T1000 (cell line): ENCODE results near the gene GNA12.

ENCODE experiments used
- DNase-seq: peaks from one replicate; lab custom pipeline; 2025; ENCODE audit warnings: mixed read lengths; lab: John Stamatoyannopoulos, UW

GNA12 gene, protein sequence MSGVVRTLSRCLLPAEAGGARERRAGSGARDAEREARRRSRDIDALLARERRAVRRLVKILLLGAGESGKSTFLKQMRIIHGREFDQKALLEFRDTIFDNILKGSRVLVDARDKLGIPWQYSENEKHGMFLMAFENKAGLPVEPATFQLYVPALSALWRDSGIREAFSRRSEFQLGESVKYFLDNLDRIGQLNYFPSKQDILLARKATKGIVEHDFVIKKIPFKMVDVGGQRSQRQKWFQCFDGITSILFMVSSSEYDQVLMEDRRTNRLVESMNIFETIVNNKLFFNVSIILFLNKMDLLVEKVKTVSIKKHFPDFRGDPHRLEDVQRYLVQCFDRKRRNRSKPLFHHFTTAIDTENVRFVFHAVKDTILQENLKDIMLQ

GRCh38 chr7:2844153-2845033 is at the start of gene GNA12:
Gene GNA12 (minus strand): TSS chr7:2844308. CDS start chr7:2844161, 147 bp downstream.
- DNase-seq, result peak; percentile 98

DNA sequence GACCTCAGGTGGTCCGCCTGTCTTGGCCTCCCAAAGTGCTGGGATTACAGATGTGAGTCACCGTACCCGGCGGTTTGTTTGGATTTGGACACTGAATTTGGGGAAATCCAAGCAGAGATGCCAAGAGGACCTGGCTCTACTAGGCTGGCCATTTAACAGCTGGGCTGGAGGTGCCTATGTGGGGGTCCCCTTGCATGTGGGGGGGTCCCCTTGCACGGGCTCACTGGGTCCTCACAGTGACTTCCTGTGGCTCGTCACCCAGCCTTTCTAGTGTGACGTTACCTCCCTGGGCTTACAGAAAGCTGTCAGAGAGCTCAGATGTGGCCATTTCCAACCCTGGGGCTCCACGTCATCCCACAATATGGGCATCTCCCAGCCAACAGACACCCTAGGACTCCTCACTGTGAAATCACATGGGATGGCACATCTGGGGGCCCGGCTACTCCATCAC is 49.3 kb upstream of the GNA12 start:
- DNase-seq, result no peak

DNA sequence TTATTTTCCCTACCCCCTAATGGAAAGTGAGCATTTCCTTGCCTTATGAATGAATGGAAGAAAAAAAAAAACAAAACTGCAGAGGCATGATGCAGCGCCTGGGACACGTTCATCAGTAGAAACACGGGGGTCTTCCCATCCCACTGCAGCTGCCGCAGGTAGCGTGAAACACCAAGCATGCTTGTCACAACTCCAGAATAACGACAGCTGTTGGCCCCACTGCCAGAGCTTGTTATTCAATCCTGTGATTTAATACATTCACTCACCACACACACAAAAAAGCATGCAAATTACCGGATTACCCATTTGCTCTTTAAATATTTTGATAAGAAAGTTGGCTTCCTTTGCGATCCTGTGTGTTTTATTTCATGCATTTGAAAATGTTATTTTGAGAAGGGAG is 48.4 kb upstream of the GNA12 start:
- no peak for DNase-seq

GRCh38 chr7:2887816-2888215 is 43.7 kb upstream of the GNA12 start:
- no peak for DNase-seq

GRCh38 chr7:2886900-2887299 is 42.8 kb upstream of the GNA12 start:
- DNase-seq, result peak; percentile 23

- DNase-seq, result no peak
Observed at GRCh38 chr7:2886391-2886790, 42.3 kb upstream of the GNA12 start.

GRCh38 chr7:2884161-2884560 is 40.1 kb upstream of the GNA12 start:
- DNase-seq, result no peak

- DNase-seq, result no peak
Observed at GRCh38 chr7:2883101-2883500, 39.0 kb upstream of the GNA12 start.

DNA sequence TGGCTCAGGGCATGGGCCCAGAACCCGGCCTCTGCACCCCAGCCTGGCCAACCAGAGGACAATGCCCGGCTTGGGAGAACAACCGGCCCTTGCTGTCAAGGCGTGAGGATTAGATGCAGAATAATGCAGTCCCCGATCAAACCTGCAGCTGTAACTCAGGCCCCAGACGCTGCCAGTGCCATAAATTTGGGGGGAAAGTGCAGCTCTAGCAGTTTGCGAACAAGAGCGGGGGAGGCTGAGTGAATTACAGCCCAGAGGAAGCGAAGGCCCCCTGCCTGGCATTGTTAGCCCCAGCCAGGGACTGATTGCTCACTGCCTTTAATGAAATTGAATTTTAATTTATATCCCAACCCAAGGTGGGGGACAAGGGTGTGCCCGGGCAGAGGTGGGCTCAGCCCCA is 38.0 kb upstream of the GNA12 start:
- no peak for DNase-seq

- DNase-seq, result no peak
Observed at GRCh38 chr7:2880874-2881533, 36.9 kb upstream of the GNA12 start.

DNA sequence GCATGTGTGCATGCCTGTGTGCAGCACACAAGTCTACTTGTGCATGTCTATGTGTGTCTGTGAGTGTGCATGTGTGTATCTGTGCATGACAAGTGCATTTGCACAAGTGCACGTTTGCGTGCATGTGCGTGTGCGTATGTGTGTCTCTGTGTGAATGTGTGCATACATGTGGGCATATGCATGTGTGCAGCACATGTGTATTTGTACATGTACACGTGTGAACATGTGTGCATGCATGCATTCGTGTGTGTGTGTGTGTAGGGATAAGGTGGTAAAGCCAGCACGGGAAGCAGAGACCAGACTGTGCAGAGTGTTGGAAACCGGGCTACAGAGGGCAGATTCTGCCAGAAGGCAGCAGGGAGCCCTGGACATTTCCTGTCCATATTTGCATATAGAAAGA is 35.9 kb upstream of the GNA12 start:
- no peak for DNase-seq

GRCh38 chr7:2879354-2879753 is 35.2 kb upstream of the GNA12 start:
- DNase-seq, result no peak

GRCh38 chr7:2878306-2878705 is 34.2 kb upstream of the GNA12 start:
- no peak for DNase-seq

DNA sequence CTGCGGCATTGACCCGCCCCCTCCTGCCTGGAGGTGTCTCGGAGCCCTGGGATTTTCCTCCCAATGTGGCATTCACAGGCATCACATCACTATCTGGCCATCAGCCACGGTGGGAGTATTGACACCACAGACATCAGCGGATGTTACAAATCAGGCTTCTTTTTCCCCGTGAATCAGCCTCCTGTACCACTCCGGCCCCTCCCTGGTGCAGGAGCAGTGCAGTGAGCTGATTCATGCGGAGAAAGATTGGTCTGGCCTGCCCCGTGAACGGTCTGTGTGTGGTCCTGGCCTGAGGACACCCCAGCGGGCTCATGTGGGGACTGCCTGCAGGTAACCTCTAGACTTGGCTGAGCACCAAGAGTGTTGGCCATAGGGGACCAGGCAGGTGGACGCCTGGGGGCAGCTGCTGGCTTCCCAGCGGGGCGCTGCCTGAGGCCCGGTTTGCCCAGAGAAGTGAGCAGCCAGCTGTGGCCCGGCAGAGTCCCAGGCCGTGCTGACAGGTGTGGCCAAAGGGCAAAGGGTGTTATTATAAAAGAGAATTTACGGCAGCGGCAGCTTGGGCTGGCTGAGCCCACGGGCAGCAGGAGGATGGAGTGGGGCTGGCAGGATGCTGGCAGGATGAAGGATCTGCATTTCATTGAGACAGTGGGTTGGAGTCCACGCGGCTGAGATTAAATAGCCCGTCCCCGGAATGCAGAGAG is 32.1 kb upstream of the GNA12 start:
- peak; percentile 43 for DNase-seq

GRCh38 chr7:2873686-2874551 is 29.8 kb upstream of the GNA12 start:
- peak; percentile 72 for DNase-seq

GRCh38 chr7:2873146-2873545 is 29.0 kb upstream of the GNA12 start:
- DNase-seq, result no peak

- no peak for DNase-seq
Observed at GRCh38 chr7:2872296-2872874, 28.3 kb upstream of the GNA12 start.

- no peak for DNase-seq
Observed at GRCh38 chr7:2870471-2870931, 26.4 kb upstream of the GNA12 start.

- no peak for DNase-seq
Observed at GRCh38 chr7:2869981-2870380, 25.9 kb upstream of the GNA12 start.

DNA sequence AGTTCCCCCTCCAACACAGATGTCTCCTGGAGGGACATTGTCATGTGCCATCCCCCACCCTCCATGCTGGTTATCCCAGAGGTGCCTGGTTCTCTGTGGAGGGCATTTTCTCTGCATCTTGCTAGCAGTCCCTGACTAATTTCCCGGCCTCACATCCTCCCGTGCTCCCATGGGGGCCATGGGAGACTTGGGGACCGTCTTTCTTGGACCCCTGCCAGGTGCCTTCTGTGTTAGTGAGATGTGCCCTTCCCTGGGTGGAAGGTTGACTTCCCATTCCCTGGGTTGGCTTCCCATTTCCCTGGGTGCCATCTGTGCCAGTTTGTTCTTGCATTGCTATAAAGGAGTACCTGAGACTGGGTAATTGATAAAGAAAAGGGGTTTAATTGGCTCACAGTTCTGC is 22.5 kb upstream of the GNA12 start:
- no peak for DNase-seq
